RKO (cell line): ENCODE measurements around the gene STX2.

ENCODE experiments used
- DNase-seq: peaks from one replicate; pipeline ENCODE4 v3.0.0-alpha.2; 2016; ENCODE audit warnings: low spot score

Gene STX2

GRCh38 chr12:130831876-130832405 is 7.1 kb downstream of the STX2 start:
- no peak for DNase-seq

DNA sequence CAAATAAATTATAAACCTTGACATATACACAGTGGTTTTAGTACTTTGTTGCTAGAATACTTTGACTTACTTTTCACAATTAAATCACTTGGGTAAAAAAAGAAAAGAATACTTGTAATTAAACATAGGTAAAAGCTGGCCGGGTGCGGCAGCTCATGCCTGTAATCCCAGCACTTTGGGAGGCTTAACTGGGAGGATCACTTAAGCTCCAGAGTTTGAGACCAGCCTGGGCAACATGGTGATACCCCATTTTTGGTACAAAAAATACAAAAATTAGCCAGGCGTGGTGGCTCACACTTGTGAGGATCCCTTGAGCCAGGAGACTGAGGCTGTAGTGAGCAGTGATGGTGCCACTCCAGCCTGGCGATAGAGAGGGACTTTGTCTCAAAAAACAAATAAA is 7.8 kb downstream of the STX2 start:
- no peak for DNase-seq

- no peak for DNase-seq
These were observed 8.9 kb downstream of the STX2 start for GRCh38 chr12:130830246-130830551.

DNA sequence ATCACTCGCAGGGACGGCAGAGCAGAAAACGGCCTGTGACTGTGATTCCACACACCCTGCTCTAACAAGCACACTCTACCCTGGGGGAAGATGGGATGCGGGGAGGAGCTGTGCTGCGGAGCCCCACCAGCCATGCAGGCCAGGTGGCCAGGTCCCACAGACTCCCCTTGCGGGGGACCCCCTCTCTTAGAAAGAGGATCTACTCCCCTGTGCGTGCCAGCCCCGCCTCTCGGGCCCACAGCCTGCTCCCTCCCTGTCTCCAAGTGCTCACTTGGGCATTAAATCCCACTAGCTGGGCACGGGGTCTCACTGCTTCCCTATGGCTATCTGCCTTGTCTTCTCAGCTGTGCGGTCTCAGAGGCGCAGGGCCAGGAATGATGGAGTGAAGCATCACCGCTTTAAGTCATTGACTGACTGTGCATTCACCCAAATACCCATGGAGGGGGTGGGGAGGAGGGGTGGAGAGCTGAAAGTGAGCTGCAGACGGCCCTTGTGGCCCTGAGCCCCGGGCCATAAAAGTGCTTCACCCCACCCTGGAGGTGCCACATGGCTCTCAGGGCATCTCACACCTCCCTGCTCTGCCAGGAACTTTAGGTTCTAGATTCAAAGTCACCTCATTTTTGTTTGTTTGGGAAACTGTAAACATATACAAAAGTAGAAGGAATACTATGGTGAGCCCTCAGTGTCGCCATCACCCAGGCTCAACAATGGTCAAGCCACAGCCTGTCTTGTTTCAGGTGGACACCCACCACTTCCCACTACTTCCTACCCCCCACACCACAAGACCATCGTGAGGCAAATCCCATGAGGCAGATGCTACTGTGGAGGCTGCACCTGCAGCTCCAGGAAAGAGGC is 9.4 kb downstream of the STX2 start:
- no peak for DNase-seq

DNA sequence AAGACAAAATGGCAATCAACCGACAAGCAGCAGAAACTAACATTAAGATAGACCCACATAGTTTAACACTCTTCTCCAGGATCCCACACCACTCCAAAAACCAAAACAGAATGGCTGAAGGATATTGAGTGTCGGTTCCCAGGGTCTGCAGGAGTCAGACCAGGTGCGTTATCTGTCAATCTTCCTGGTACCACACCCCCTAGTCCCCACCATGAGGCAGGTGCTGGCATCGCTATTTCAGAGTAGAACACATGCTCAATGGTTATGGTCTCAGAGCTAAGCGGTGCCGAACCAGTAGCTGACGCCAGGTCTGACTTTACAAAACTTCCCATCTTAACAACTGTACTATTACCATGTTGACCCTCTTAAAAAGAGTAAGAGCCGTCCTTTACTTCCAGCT is 10.2 kb downstream of the STX2 start:
- no peak for DNase-seq

- no peak for DNase-seq
These were observed 11.6 kb downstream of the STX2 start for GRCh38 chr12:130827432-130827831.

DNA sequence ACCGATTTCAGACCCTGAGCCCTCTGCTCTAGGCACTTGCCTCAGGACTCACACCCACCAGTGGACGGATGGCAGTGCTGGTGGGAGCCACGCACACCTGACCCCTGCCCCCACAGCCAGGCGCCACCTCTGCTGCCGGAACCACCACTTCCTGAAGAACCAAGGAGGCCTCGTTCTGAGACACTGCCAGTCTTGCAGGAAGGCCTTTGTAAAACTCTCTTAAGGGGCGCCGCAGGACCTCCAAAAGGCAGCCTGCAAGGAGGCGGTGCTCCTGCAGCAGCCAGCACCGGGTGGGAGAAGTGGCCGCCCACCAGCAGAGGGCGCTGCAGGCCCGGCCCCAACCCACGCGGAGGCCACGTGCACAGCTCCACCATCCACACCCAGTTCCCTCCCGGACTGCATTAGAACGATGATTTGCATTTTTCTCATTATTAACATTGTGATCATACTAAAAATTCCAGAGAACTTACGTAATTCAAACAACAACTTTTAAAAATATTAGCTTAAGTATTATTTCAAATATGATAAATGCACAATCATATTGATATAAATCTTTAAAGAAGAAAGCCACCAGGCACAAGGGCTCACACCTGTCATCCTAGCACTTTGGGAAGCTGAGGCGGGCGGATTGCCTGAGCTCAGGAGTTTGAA is 12.8 kb downstream of the STX2 start:
- DNase-seq, result peak; percentile 44

DNA sequence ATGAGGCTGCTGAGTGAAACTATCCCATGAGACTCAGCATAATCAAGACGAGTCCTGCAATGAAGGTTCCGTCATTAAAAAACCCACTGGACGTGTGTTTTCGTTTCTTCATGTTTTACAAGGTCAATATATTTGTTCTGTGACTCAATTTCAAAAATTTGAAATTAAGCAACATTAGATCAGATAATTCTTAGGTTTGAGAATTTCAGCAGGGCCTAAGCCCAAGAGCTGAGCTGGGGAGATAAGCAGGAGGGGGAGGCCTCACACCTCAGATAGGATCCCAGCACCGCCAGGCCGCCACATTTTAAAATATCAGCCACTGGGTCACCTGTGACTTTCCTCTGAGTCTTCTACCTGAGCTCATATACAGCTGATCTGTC is 13.3 kb downstream of the STX2 start:
- DNase-seq, result no peak

GRCh38 chr12:130819681-130820080 is 19.4 kb downstream of the STX2 start:
- no peak for DNase-seq

GRCh38 chr12:130818635-130819576 is 20.1 kb downstream of the STX2 start:
- DNase-seq, result peak; percentile 77

- peak; percentile 43 for DNase-seq
These were observed 20.8 kb downstream of the STX2 start for GRCh38 chr12:130818272-130818634.

- no peak for DNase-seq
These were observed 21.2 kb downstream of the STX2 start for GRCh38 chr12:130817804-130818203.

DNA sequence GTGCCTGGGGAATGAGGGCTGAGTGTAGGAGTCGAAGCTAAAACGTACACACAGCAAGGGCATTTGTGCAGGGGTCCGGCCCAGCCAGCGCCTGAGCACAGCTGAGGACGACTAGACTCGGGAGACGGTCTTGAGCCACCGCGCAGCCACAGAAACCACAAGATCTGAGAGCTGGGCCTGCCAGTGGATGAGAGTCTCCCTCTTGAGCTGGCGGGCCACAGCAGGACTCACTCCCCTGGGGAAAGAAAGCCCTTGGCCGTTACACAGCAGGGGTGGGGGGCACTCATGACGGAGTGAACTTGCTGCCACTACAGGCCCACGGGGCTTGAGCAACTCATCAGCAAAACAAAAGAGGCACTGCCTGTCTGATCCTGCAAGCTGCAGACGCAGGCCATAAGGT is 23.0 kb downstream of the STX2 start:
- DNase-seq, result no peak

DNA sequence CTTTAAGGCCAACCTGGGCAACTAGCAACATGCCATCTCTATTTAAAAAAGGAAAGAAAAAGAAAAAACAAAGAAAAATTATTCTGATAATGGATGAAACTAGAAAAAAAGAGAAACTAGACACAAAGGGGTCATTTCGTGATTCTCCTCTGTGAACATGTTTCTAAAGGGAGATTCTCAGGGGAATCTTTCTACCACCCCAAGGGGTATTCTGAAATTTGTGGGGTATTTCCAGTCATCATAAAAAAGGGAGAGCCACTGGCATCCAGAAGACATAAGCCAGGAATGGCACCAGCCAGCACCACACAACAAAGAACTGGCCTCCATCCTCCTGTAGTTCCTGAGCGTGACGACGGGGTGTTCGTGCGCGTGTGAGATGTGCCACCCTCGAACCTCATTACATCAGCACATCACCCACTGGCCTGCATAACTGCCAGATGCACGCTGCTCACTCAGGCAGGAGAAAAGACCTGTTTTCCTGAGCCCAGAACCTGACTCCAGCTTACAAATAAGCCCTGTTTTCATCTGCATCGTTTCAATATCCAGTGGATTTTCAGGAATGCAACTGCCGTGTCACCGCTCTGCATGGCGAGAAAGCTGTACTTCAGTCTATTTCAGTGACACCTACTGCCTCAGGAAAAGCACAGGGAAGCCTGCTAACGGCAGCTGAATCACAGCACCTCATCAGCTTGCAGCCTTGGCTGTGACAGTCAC is 23.9 kb downstream of the STX2 start:
- DNase-seq, result no peak

- DNase-seq, result no peak
These were observed 25.1 kb downstream of the STX2 start for GRCh38 chr12:130813949-130814348.

DNA sequence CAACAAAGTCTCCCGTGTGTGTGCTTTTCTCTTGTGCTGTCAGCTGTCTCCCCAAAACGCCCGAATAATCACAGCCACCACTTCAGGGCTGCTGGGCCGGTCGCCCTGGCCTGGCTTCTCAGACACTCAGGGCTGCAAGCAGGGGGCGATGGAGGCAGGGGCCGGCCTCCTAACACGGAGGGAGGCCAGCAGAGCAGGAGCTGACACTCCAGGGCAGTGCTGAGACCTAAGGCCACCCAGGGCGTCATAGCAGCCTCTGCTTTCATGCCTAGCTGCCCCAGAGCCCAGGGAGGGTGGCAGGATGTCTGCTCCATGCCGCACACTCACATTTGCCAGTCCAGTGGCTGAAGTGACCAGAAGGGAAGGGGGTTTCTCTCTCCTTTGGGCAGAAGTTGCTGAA is 25.6 kb downstream of the STX2 start:
- no peak for DNase-seq

DNA sequence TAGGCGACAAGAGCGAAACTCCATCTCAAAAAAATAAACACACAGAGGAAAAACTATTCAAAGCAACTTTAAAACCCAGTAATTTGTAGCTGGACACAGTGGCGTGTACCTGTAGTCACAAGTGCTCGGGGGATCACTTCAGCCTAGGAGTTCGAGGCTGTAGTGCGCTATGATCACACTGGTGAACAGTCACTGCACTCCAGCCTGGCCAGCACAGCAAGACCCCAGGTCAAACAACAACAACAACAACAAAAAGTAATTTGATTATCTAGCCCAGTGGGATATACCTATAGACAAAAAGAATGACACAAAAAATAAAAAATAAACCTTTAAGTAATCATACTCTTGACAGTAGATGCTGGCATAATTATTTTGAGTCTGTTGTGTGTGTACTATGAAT is 29.3 kb downstream of the STX2 start:
- no peak for DNase-seq

- no peak for DNase-seq
These were observed 31.7 kb downstream of the STX2 start for GRCh38 chr12:130807309-130807708.

DNA sequence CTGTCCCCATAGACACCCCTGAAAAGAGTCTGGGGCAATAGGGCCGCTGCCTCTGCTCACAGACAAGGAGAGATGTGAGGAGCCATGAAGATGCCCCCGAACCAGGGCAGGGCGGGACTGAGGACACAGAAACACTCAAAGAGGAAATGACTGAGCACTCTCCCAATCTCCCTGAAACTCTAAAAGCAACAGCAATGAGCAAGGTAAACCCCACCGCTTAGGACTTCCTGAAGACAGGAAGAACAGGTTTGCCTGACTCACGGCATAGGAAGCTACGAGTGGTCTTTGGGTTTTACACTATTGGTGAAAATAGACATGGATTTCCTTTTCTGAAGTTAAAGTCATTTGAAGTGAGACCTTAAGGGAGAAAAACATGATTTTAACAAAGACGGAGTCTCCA is 32.5 kb downstream of the STX2 start:
- no peak for DNase-seq

GRCh38 chr12:130805635-130806034 is 33.4 kb downstream of the STX2 start:
- no peak for DNase-seq

- DNase-seq, result no peak
These were observed 34.8 kb downstream of the STX2 start for GRCh38 chr12:130804216-130804615.

- no peak for DNase-seq
These were observed 35.3 kb downstream of the STX2 start for GRCh38 chr12:130803702-130804101.
